Vagina (tissue), 2 donors: Measurements from ENCODE around the gene MARCHF4. TPM values are rescaled to one million over a fixed set of nuclear protein-coding genes. Genes with fewer than 3 reads are reported as not detected.

Source experiments
- DNase-seq, 2 donors: peaks; one replicate each; pipeline ENCODE4 v3.0.0-alpha.2; 2017; ENCODE audit errors: extremely low spot score in 2 of 2
- H3K27ac ChIP-seq: fragments of 200-600 bp; sonication (generic); one replicate; pipeline ENCODE4 v1.5.1; 2019
- H3K27me3 ChIP-seq: fragments of 200-600 bp; sonication (generic); one replicate; pipeline ENCODE4 v1.5.1; 2019
- H3K36me3 ChIP-seq, 2 donors: fragments of 200-600 bp; sonication (generic); one replicate each; pipeline ENCODE4 v1.5.1; 2017 to 2019
- H3K4me1 ChIP-seq: fragments of 200-600 bp; sonication (generic); one replicate; pipeline ENCODE4 v1.5.1; 2019
- H3K4me3 ChIP-seq, 2 donors: fragments of 200-600 bp; sonication (generic); 1 replicate in 1 of 2; 2 replicates in 1 of 2; pipeline ENCODE4 v1.5.1; 2016 to 2019
- H3K9me3 ChIP-seq: fragments of 200-600 bp; sonication (generic); one replicate; pipeline ENCODE4 v1.5.1; 2019
- POLR2A ChIP-seq, 2 donors: fragments of 450-650 bp; IDR thresholded peaks; one replicate each; pipeline ENCODE4 v1.6.1; 2017; ENCODE audit warnings: antibody characterized with exemption in 2 of 2, mild to moderate bottlenecking in 2 of 2, moderate library complexity in 2 of 2
- POLR2AphosphoS5 ChIP-seq, 2 donors: sonication (generic); formaldehyde crosslinking; IDR thresholded peaks; one replicate each; pipeline ENCODE4 v1.9.0; 2017; ENCODE audit warnings: antibody characterized with exemption in 2 of 2, mild to moderate bottlenecking in 2 of 2, low read depth in 1 of 2; ENCODE audit not compliant: insufficient read depth in 1 of 2
- intact Hi-C: fragments of 100-400 bp; cut with DNase I; formaldehyde crosslinking; loops from one replicate; pipeline ENCODE4 v1.15.1; 2023
- total RNA-seq: library from RNA; depleted of rRNA; stranded (reverse); fragments of >200 nt; gene quantifications from one replicate; pipeline ENCODE4 v1.2.3, GENCODE V29; 2016
- TF ChIP-seq, protein P1 (sequence below), 3 experiments: fragments of 450-650 bp in 2 of 3; fragments of 200-600 bp in 1 of 3; sonication (generic) in 1 of 3; IDR thresholded peaks; one replicate each; pipeline ENCODE4 v1.5.1; 2017 to 2019; ENCODE audit warnings: antibody characterized with exemption in 3 of 3, mild to moderate bottlenecking in 2 of 3, moderate library complexity in 2 of 3

MARCHF4 gene
- total RNA-seq, 1 donor from 2014 or later = not detected

- DNase-seq = no peak
- H3K27ac ChIP-seq = no peak overlapping the region
- no peaks in the 10 kb centered on the region for H3K27me3 ChIP-seq
- peaks cover 0 to 21% of the 10 kb centered on the region in 2 donors for H3K36me3 ChIP-seq
- no peak overlapping the region for H3K4me3 ChIP-seq
- intact Hi-C loops = no loop called here
- H3K9me3 ChIP-seq = no peaks in the 10 kb centered on the region
- no peak for TF ChIP-seq POLR2AphosphoS5 (IDR thresholded peaks at IDR 0.05; ENCODE audit: insufficient read depth in 1 of 2, low read depth in 1 of 2)
- TF ChIP-seq, protein P1, sequence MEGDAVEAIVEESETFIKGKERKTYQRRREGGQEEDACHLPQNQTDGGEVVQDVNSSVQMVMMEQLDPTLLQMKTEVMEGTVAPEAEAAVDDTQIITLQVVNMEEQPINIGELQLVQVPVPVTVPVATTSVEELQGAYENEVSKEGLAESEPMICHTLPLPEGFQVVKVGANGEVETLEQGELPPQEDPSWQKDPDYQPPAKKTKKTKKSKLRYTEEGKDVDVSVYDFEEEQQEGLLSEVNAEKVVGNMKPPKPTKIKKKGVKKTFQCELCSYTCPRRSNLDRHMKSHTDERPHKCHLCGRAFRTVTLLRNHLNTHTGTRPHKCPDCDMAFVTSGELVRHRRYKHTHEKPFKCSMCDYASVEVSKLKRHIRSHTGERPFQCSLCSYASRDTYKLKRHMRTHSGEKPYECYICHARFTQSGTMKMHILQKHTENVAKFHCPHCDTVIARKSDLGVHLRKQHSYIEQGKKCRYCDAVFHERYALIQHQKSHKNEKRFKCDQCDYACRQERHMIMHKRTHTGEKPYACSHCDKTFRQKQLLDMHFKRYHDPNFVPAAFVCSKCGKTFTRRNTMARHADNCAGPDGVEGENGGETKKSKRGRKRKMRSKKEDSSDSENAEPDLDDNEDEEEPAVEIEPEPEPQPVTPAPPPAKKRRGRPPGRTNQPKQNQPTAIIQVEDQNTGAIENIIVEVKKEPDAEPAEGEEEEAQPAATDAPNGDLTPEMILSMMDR (IDR thresholded peaks at IDR 0.05) = no peak
- TF ChIP-seq POLR2A (IDR thresholded peaks at IDR 0.05) = no peak
- H3K4me1 ChIP-seq = peaks cover 16% of the 10 kb centered on the region
These were observed 43.3 kb upstream of the MARCHF4 start for GRCh38 chr2:216415541-216415940.

DNA sequence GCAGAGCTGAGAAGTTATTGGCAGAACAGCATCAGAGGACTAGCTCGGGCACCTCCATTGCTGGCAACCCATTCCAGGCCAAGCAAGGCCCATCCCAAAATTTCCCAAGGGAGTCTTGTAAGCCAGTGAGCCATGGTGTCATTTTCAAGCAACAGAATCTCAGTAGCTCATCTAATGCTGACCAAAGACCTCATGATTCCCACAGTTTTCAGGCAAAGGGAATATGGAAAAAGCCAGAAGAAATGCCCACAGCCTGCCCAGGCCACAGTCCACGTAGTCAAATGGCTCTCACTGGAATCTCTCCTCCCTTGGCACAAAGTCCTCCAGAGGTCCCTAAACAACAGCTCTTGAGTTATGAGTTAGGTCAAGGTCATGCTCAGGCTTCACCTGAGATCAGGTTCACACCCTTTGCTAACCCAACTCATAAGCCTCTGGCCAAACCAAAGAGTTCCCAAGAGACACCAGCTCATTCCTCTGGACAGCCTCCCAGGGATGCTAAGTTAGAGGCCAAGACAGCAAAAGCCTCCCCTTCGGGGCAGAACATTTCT lies 42.6 kb upstream of the MARCHF4 start:
- intact Hi-C loops = no loop called here

GRCh38 chr2:216413882-216414281 lies 41.6 kb upstream of the MARCHF4 start:
- TF ChIP-seq POLR2A (IDR thresholded peaks at IDR 0.05) = no peak
- TF ChIP-seq, protein P1 (IDR thresholded peaks at IDR 0.05) = no peak
- TF ChIP-seq POLR2AphosphoS5 (IDR thresholded peaks at IDR 0.05; ENCODE audit: insufficient read depth in 1 of 2, low read depth in 1 of 2) = no peak
- Histone ChIP-seq H3K27ac (no peak overlapping the region), H3K4me3 (no peak overlapping the region), H3K27me3 (no peaks in the 10 kb centered on the region), H3K9me3 (no peaks in the 10 kb centered on the region), H3K36me3 (peaks cover 0 to 15% of the 10 kb centered on the region in 2 donors), H3K4me1 (peaks cover 13% of the 10 kb centered on the region)
- intact Hi-C loops = no loop called here
- DNase-seq = no peak

More for the DNA sequence above, 42.6 kb upstream of the MARCHF4 start:
- no peaks in the 10 kb centered on the region for H3K9me3 ChIP-seq
- no peak overlapping the region for H3K4me3 ChIP-seq
- DNase-seq = no peak
- H3K27ac ChIP-seq = no peak overlapping the region
- H3K4me1 ChIP-seq = peaks cover 16% of the 10 kb centered on the region
- no peaks in the 10 kb centered on the region for H3K27me3 ChIP-seq
- TF ChIP-seq POLR2AphosphoS5 (IDR thresholded peaks at IDR 0.05; ENCODE audit: insufficient read depth in 1 of 2, low read depth in 1 of 2) (no peak), POLR2A (IDR thresholded peaks at IDR 0.05) (no peak)
- TF ChIP-seq, protein P1 (IDR thresholded peaks at IDR 0.05) = no peak
- peaks cover 0 to 15% of the 10 kb centered on the region in 2 donors for H3K36me3 ChIP-seq

DNA sequence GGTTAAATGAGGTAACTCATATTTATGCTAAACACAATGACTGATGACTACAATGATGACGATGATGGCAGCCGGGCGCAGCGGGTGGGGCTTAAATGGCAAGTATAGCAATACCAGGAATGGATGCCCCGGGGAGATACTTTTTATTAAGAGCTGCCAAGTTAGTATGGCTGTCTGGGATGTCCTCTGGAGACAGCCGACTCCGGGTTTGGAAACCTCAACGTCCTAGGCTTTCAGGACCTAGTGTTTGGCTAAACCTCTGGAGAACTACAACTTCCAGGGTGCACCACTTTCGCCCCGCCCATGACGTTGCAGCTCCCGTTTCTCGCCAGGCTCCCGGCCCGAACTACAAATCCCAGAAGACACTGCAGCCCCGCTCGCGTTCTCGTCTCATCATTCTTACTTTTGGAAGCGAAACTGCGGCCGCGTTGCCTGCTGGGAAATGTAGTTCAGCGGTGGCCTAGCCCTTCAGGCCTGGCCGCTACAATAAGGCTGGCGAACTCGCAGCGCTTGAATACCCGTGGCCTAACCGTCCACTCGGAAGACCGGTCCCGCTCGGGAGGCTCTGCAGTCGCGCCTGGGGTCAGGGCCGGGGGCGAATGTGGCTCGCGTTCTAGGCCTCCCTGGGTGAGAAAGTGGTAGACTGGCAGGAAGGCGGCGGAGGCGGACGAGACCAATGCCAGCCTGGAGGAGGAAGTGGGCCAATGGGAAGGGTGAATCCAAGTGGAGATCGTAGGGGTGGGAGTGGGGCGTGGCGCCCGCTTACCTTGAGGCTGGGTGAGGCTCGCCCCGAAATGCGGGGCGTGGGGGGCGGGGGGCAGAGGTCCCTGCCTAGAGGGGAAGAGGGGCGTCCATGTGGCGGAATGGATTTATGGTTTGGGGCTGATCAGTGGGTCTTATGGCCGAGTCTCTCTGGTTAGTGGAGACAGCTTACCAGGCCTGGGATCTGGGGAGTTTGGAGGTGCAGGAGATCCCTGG lies 40.0 kb upstream of the MARCHF4 start, which contains the start of gene SMARCAL1:
Gene SMARCAL1 (plus strand): TSS at position 463 of the 978 bp plus-strand sequence. CDS start 2,221 bp downstream, outside the sequence.
- peak within 1 kb of the TSS; percentile 79 to 87 for H3K4me3 ChIP-seq
- no peaks in the 10 kb centered on the region for H3K9me3 ChIP-seq
- peak within 1 kb of the TSS; percentile 97 for H3K27ac ChIP-seq
- intact Hi-C loops = no loop called here
- peaks cover 0 to 15% of the 10 kb centered on the region in 2 donors for H3K36me3 ChIP-seq
- no peaks in the 10 kb centered on the region for H3K27me3 ChIP-seq
- peaks cover 10% of the 10 kb centered on the region for H3K4me1 ChIP-seq
- peak in 1 of 2 donors; percentile 97 for DNase-seq
- TF ChIP-seq POLR2AphosphoS5 (IDR thresholded peaks at IDR 0.05; ENCODE audit: insufficient read depth in 1 of 2, low read depth in 1 of 2) (peak; percentile 94), POLR2A (IDR thresholded peaks at IDR 0.05) (peak in 1 of 2 donors; percentile 12)
- TF ChIP-seq, protein P1 (IDR thresholded peaks at IDR 0.05) = no peak
